ENCODE measurements around the gene SPATC1L. TPM values are rescaled to one million over a fixed set of nuclear protein-coding genes. Genes with fewer than 3 reads are reported as not detected.
A peak's percentile ranks its signal among the peaks of the same experiment; 100 is the strongest.

Gene SPATC1L
- total RNA-seq, 1 donor from 2014 or later: 14.1 TPM

DNA sequence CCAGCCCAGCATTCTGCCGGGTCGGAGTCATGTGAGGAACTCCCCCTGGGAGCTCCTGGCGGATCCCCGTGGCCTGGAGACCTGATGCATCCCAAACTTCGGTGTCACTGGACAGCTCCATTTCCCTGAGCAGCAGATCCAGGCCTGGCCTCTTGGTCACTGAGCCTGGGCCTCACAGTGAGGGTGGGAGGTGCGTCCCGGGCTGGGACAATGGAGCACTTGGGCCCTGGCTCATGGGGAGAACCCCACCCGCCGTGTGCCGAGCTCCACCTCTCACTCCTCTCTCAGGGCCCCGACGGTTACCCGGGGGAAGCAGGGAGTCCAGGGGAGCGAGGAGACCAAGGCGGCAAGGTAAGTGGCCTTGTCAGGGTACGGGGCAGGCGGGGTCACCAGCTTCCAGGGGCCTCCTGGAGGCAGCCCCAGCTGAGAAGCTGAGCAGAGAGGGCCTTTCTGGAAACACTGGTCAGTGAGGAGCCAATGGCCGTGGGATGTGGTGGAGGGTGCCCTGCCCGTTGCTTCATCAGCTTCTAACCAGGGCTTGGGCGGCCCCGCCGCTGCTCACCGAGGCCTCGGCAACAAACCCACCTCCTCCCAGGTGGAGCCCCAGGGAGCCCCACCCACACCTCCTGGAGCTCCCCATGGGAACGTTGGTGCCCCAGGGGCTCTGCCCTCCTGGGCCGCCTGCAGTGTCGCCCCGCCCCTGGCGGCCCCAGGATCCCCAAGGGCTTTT lies 66.5 kb downstream of the SPATC1L start:
- H3K9me3 Mint-ChIP-seq (ENCODE audit: low read depth): no peaks in the 10 kb centered on the region
- H3K4me1 Mint-ChIP-seq (ENCODE audit: low read depth): peaks cover 8% of the 10 kb centered on the region
- no peak overlapping the region for H3K27ac Mint-ChIP-seq (ENCODE audit: unreplicated experiment)
- H3K4me3 Mint-ChIP-seq (ENCODE audit: unreplicated experiment): no peak overlapping the region
- DNase-seq (ENCODE audit: low spot score): peak; percentile 90
- no peaks in the 10 kb centered on the region for H3K27me3 Mint-ChIP-seq (ENCODE audit: low read depth)
- H3K36me3 Mint-ChIP-seq (ENCODE audit: low read depth): peaks cover 32% of the 10 kb centered on the region
- TF ChIP-seq, protein P1, sequence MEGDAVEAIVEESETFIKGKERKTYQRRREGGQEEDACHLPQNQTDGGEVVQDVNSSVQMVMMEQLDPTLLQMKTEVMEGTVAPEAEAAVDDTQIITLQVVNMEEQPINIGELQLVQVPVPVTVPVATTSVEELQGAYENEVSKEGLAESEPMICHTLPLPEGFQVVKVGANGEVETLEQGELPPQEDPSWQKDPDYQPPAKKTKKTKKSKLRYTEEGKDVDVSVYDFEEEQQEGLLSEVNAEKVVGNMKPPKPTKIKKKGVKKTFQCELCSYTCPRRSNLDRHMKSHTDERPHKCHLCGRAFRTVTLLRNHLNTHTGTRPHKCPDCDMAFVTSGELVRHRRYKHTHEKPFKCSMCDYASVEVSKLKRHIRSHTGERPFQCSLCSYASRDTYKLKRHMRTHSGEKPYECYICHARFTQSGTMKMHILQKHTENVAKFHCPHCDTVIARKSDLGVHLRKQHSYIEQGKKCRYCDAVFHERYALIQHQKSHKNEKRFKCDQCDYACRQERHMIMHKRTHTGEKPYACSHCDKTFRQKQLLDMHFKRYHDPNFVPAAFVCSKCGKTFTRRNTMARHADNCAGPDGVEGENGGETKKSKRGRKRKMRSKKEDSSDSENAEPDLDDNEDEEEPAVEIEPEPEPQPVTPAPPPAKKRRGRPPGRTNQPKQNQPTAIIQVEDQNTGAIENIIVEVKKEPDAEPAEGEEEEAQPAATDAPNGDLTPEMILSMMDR (IDR thresholded peaks at IDR 0.05): no peak

- peak overlapping the region; percentile 19 for H3K4me3 Mint-ChIP-seq (ENCODE audit: unreplicated experiment)
- TF ChIP-seq, protein P1 (IDR thresholded peaks at IDR 0.05): no peak
- no peaks in the 10 kb centered on the region for H3K27me3 Mint-ChIP-seq (ENCODE audit: low read depth)
- peak; percentile 93 for DNase-seq (ENCODE audit: low spot score)
- H3K4me1 Mint-ChIP-seq (ENCODE audit: low read depth): peaks cover 5% of the 10 kb centered on the region
- no peaks in the 10 kb centered on the region for H3K9me3 Mint-ChIP-seq (ENCODE audit: low read depth)
- peaks cover 26% of the 10 kb centered on the region for H3K36me3 Mint-ChIP-seq (ENCODE audit: low read depth)
- H3K27ac Mint-ChIP-seq (ENCODE audit: unreplicated experiment): peak overlapping the region; percentile 22
Measured at GRCh38 chr21:46116776-46117585, 67.3 kb downstream of the SPATC1L start.

DNA sequence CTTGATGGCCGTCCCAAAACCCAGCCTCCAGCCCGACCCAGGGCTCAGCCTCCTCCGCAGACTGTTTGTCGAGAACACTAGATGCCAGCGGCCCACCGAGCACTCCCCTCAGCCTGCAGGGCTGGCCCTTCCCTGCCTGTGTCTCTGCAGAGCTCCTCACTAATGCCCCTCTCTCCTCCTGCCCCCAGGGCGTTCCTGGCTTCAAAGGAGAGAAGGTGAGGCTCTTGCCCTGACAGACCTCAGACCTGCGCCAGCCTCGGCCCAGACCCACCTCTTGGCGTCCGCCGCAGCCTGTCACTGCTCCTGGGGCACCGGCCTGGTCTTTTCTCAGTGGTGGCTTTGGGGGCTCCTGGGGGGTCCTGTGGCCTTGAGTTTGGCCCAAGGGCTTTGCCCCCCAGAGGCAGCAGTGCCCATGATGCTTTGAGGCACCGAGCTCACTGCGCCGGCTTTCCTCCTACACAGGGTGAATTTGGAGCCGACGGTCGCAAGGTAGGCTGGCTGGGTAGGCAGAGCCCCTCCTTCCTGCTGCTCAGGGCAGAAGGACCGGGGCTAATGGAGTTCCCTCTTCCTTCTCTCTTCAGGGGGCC lies 68.0 kb downstream of the SPATC1L start:
- TF ChIP-seq, protein P1 (IDR thresholded peaks at IDR 0.05): no peak
- Mint-ChIP-seq H3K27me3 (ENCODE audit: low read depth) (no peaks in the 10 kb centered on the region), H3K4me3 (ENCODE audit: unreplicated experiment) (no peak overlapping the region), H3K27ac (ENCODE audit: unreplicated experiment) (no peak overlapping the region), H3K36me3 (ENCODE audit: low read depth) (peaks cover 27% of the 10 kb centered on the region), H3K9me3 (ENCODE audit: low read depth) (no peaks in the 10 kb centered on the region), H3K4me1 (ENCODE audit: low read depth) (peaks cover 5% of the 10 kb centered on the region)
- peak; percentile 80 for DNase-seq (ENCODE audit: low spot score)

GRCh38 chr21:46115441-46116188 lies 68.6 kb downstream of the SPATC1L start:
- TF ChIP-seq, protein P1 (IDR thresholded peaks at IDR 0.05): no peak
- no peak overlapping the region for H3K4me3 Mint-ChIP-seq (ENCODE audit: unreplicated experiment)
- H3K9me3 Mint-ChIP-seq (ENCODE audit: low read depth): no peaks in the 10 kb centered on the region
- H3K4me1 Mint-ChIP-seq (ENCODE audit: low read depth): peaks cover 5% of the 10 kb centered on the region
- H3K27ac Mint-ChIP-seq (ENCODE audit: unreplicated experiment): no peak overlapping the region
- peak; percentile 64 for DNase-seq (ENCODE audit: low spot score)
- H3K36me3 Mint-ChIP-seq (ENCODE audit: low read depth): peaks cover 27% of the 10 kb centered on the region
- H3K27me3 Mint-ChIP-seq (ENCODE audit: low read depth): no peaks in the 10 kb centered on the region

Measured in chondrocyte (in vitro differentiated cells).